ENCODE data around the gene NR0B2. TPM values are rescaled to one million over a fixed set of nuclear protein-coding genes. Genes with fewer than 3 reads are reported as not detected.

Gene NR0B2
- total and polyA plus RNA-seq, 2 of the 13 experiments (the other 11 are each of a cell fraction or from before 2014, with no cell fraction given) = 72.5 to 133 TPM

GRCh38 chr1:26889551-26890466, 24.0 kb downstream of the NR0B2 start, which contains the start of gene GPN2 (continued):
- TF ChIP-seq GMEB1 (CRISPR knock-in tag; IDR thresholded peaks at IDR 0.05; ENCODE audit: borderline replicate concordance) = peak; percentile 93
- TF ChIP-seq HNRNPK (IDR thresholded peaks at IDR 0.05; ENCODE audit: low read depth, low read length, poor library complexity, severe bottlenecking) = no peak
- no peak for TF ChIP-seq KAT2B (IDR thresholded peaks at IDR 0.05; ENCODE audit: borderline replicate concordance, low read depth, low read length)
- 0 out of 2 replicates have a peak, but pooled peaks have one; percentile 54 for TF ChIP-seq ZNF569 (CRISPR knock-in tag; IDR thresholded peaks at IDR 0.05; ENCODE audit: borderline replicate concordance)
- no peak for TF ChIP-seq MAFK (conservative IDR thresholded peaks at IDR 0.05 in 1 of 2, IDR thresholded peaks at IDR 0.05 in 1 of 2; ENCODE audit: low read length in 2 of 2)
- no peak; the same call in 1 of the 2 replicates for TF ChIP-seq MAF1 (CRISPR knock-in tag; IDR thresholded peaks at IDR 0.05; ENCODE audit: borderline replicate concordance)
- peak; percentile 100 for TF ChIP-seq AGO2 (optimal IDR thresholded peaks at IDR 0.05; ENCODE audit: low read depth, low read length)
- peak; percentile 79; the same call in 1 of the 2 replicates for TF ChIP-seq ZNF256 (CRISPR knock-in tag; conservative IDR thresholded peaks at IDR 0.05)
- TF ChIP-seq DNMT1 (CRISPR knock-in tag; IDR thresholded peaks at IDR 0.05) = 0 out of 2 replicates have a peak, but pooled peaks have one; percentile 42
- TF ChIP-seq ZNF598 (CRISPR knock-in tag; IDR thresholded peaks at IDR 0.05; ENCODE audit: borderline replicate concordance) = peak; percentile 92; the same call in 1 of the 2 replicates
- no peak for TF ChIP-seq ZXDC (CRISPR knock-in tag; IDR thresholded peaks at IDR 0.05)
- peak; percentile 93 for TF ChIP-seq ATF7-NPFF (CRISPR knock-in tag; IDR thresholded peaks at IDR 0.05; ENCODE audit: low read depth)
- peak; percentile 73; the same call in 1 of the 2 replicates for TF ChIP-seq TRAFD1 (CRISPR knock-in tag; IDR thresholded peaks at IDR 0.05; ENCODE audit: borderline replicate concordance)
- no peak; the same call in 1 of the 2 replicates for TF ChIP-seq ZNF777 (CRISPR knock-in tag; IDR thresholded peaks at IDR 0.05)
- TF ChIP-seq NFIC (IDR thresholded peaks at IDR 0.05; ENCODE audit: low read length) = no peak
- TF ChIP-seq SRY (CRISPR knock-in tag; IDR thresholded peaks at IDR 0.05) = peak; percentile 94
- TF ChIP-seq ZNF761 (CRISPR knock-in tag; conservative IDR thresholded peaks at IDR 0.05) = peak; percentile 58; the same call in 1 of the 2 replicates
- TF ChIP-seq MXD1 (CRISPR knock-in tag; IDR thresholded peaks at IDR 0.05) = peak; percentile 89
- peak; percentile 95 for TF ChIP-seq POLR2G (IDR thresholded peaks at IDR 0.05; ENCODE audit: low read depth, low read length)
- TF ChIP-seq DMAP1 (CRISPR knock-in tag; IDR thresholded peaks at IDR 0.05) = peak; percentile 70; the same call in 1 of the 2 replicates
- no peak for TF ChIP-seq NR2F6 (IDR thresholded peaks at IDR 0.05)
- no peak for TF ChIP-seq NR2F6 (CRISPR knock-in tag; IDR thresholded peaks at IDR 0.05)
- TF ChIP-seq PRPF4 (IDR thresholded peaks at IDR 0.05; ENCODE audit: low read depth, low read length, poor library complexity, severe bottlenecking) = no peak

Measured in HepG2 (cell line).